GM10248 (cell line): ENCODE results near the gene EMILIN1.
A peak's percentile ranks its signal among the peaks of the same experiment; 100 is the strongest.

Experiments used
- CTCF ChIA-PET: fragments of 300-600 bp; sonication (Branson Sonifier 250); formaldehyde crosslinking; extraction: SDS; loops from one replicate; lab custom pipeline; 2021; ENCODE audit warnings: antibody characterized with exemption; lab: Yijun Ruan, JAX
- POLR2A ChIA-PET: fragments of 350-650 bp; sonication (Branson Sonifier 250); formaldehyde crosslinking; extraction: SDS; loops from one replicate; lab custom pipeline; 2020; ENCODE audit warnings: antibody characterized with exemption; lab: Yijun Ruan, JAX
- DNase-seq: peaks from one replicate; pipeline ENCODE4 v3.0.0; 2012; ENCODE audit errors: extremely low spot score
- TF ChIP-seq, protein P1 (sequence below): IDR thresholded peaks from 2 replicates; pipeline ENCODE4 v1.5.1; 2012; ENCODE audit warnings: mild to moderate bottlenecking, low read depth; ENCODE audit errors: extremely low read depth, missing control alignments, control extremely low read depth

The EMILIN1 gene

DNA sequence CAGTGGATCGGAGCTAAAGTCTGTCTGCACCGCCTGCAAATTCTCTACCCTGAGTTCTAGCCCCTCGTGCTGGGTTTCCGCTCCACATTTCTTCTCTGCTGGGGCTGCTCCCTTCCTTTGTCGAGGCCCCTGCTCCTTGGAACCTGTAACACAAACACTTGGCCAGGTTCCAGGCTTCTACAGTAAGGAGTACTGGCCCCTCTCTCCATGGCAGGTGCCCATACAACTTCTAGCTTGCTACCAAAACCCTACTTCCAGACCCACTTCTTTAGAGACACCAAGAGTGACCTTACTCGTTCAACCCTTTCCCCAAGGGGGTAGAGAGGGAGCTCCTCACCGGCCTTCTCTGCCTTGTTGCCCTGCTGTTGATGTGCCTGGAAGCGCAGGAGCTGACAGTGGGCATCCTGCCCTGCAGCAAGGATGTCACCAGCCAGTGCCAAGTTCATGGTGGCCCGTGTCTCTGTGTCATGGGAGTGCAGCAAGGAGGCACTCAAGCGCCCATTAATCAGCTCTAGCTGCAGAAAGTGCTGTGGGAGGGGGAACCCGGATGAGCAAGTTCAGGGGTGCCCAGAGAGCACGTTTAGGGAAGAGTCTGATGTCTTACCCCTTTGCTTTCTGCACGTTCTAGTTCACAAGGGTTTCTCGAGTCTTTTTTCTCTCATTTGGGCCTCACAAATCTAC lies 54.9 kb downstream of the EMILIN1 start:
- ChIA-PET CTCF (interaction anchor here (0.8 to 2.7 kb wide), 14 partner anchors 10 to 171 kb away, joined by 3 to 22 read pairs (median 4); partner anchors contain the start of gene ABHD1), POLR2A (interaction anchor here (1.1 kb wide), 1 partner anchor 229 kb away, joined by 3 read pairs; no protein-coding TSS in a partner anchor)
- no peak for DNase-seq
- TF ChIP-seq, protein P1, sequence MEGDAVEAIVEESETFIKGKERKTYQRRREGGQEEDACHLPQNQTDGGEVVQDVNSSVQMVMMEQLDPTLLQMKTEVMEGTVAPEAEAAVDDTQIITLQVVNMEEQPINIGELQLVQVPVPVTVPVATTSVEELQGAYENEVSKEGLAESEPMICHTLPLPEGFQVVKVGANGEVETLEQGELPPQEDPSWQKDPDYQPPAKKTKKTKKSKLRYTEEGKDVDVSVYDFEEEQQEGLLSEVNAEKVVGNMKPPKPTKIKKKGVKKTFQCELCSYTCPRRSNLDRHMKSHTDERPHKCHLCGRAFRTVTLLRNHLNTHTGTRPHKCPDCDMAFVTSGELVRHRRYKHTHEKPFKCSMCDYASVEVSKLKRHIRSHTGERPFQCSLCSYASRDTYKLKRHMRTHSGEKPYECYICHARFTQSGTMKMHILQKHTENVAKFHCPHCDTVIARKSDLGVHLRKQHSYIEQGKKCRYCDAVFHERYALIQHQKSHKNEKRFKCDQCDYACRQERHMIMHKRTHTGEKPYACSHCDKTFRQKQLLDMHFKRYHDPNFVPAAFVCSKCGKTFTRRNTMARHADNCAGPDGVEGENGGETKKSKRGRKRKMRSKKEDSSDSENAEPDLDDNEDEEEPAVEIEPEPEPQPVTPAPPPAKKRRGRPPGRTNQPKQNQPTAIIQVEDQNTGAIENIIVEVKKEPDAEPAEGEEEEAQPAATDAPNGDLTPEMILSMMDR, result no peak

DNA sequence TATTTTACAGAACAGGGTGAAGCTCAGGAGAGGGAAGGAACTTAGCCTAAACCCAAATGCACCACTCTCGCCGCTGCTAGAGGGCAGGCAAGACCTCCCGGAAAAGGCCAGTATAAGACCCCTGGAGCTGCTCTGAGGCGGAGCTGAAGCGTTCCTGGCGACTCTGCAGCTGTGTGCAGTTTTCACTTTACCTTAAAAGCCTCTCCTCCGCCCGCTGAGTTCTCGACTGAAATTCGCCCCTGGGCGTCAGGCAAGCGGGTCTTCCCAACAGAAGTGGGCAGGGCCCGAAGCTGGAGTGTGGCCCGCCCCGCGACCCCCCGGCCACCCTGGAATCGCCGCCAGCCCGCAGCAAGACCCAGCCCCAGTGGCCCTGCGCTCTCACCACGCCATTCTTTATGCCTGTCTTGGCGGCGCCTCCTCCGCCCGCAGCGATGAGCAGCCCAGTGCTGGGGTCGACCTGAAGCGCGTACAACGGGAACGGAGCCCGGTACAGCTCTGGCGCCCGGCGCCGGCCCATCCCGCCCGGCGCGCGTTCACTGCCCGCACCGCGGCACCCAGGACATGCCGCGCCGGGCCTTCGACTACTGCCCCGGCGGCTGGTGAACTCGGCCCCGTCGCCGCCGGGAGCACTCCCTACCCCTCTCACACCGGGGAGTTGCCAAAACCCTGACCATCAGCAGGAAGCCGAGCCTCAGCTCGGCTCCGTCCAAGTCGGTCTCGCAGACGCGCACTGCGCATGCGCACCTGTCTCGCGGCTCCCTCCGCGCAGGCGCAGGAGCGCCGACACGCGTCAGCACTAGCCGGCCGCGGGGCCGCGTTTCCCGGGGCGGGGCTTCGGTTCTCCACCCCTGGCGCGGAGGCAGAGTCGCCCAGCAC lies 55.7 kb downstream of the EMILIN1 start, which contains the start of gene PREB:
TSS of gene PREB (minus strand) at position 732 of the 876 bp plus-strand sequence. CDS start at position 517, 215 bp downstream.
- ChIA-PET POLR2A (interaction anchor here (1.1 kb wide), 1 partner anchor 228 kb away, joined by 3 read pairs; no protein-coding TSS in a partner anchor), CTCF (interaction anchor here (0.8 to 2.7 kb wide), 16 partner anchors 10 to 172 kb away, joined by 3 to 22 read pairs (median 4); partner anchors contain the start of gene ABHD1)
- TF ChIP-seq, protein P1, result peak; percentile 43
- peak; percentile 100 for DNase-seq

DNA sequence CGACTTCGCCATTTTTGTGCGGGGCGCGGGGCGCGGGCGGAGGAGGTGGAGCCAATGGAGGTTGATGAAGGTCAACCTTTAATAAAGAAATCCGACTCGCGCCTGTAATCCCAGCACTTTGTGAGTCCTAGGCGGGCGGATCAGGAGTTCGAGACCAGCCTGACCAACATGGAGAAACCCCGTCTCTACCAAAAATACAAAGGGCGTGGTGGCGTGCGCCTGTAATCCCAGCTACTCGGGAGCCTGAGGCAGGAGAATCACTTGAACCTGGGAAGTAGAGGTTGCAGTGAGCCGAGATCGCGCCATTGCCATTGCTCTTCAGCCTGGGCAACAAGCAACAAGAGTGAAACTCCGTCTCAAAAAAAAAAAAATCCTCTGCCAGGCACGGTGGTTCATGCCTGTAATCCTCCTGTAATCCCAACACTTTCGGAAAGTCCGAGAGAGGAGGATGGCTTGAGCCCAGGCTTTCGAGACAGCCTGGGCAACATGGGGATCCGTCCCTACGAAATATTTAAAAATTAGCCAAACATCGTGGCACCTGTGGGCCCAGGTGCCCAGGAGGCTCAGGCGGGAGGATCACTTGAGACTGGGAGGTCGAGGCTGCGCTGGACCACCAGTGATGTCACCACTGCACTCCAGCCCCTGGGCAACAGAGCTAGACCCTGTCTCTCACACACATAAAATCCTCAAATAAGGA lies 56.5 kb downstream of the EMILIN1 start:
- TF ChIP-seq, protein P1, result no peak
- POLR2A ChIA-PET, result no interaction called here
- no peak for DNase-seq
- CTCF ChIA-PET, result interaction anchor here (1.4 to 2.7 kb wide), 8 partner anchors 11 to 173 kb away, joined by 3 to 22 read pairs (median 6); partner anchors contain the start of gene ABHD1

DNA sequence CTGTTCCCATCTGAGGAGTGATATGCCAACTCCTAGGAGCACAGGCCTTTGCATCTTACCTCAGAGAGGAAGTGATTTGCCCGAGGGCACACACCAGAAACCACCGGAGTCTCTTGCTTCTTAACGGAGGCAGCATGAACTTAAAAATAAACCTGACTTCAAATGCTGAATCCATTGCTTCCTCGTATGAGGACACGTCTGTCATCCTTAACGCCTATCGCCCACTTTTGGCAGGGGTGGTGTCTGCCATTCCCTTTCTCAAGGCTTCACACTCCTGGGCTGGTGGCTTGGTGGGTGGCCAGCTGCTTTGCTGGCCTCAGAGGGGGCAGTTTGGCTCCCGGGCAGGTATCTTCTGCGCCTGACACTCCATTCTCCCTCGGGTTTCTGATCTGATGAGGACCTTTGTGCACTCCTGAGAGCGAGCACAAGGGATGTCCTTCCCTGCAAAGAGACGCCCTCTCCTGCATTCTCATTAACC lies 57.1 kb downstream of the EMILIN1 start:
- POLR2A ChIA-PET, result no interaction called here

More for the DNA sequence above, 57.1 kb downstream of the EMILIN1 start:
- no peak for DNase-seq
- TF ChIP-seq, protein P1, result no peak
- CTCF ChIA-PET, result interaction anchor here (1.4 to 2.7 kb wide), 4 partner anchors 12 to 56 kb away, joined by 3 to 14 read pairs (median 5); partner anchors contain the start of gene ABHD1
